ENCODE measurements around the gene HACD2. TPM values are rescaled to one million over a fixed set of nuclear protein-coding genes. Genes with fewer than 3 reads are reported as not detected.

HACD2 gene
- total RNA-seq, 2 experiments from 2014 or later = 12.1 to 13.3 TPM

- Histone ChIP-seq H3K36me3 (ENCODE audit: insufficient read depth, low read length) (no peaks in the 10 kb centered on the region), H3K9me3 (ENCODE audit: control insufficient read depth in 1 of 2, insufficient read depth in 1 of 2, low read length in 2 of 2) (peaks cover 4 to 7% of the 10 kb centered on the region in 2 experiments), H3K27me3 (ENCODE audit: control insufficient read depth in 1 of 2, insufficient read depth in 2 of 2, low read length in 2 of 2) (no peaks in the 10 kb centered on the region), H3K27ac (ENCODE audit: low read depth in 1 of 2, low read length in 2 of 2) (no peak overlapping the region), H3K4me3 (ENCODE audit: low read length) (no peak overlapping the region), H3K4me1 (ENCODE audit: insufficient read depth, low read length) (no peaks in the 10 kb centered on the region)
- Mint-ChIP-seq H3K9me3 (peaks cover 10% of the 10 kb centered on the region), H3K4me1 (ENCODE audit: low read depth) (no peaks in the 10 kb centered on the region), H3K36me3 (ENCODE audit: low read depth) (peaks cover 19% of the 10 kb centered on the region), H3K4me3 (no peak overlapping the region), H3K27me3 (no peaks in the 10 kb centered on the region), H3K27ac (no peak overlapping the region)
- ChIA-PET CTCF (no interaction called here), POLR2A (no interaction called here)
- intact Hi-C loops (cut with DNase I, micrococcal nuclease) = no loop called here
- TF ChIP-seq CTCF (IDR thresholded peaks at IDR 0.05) = no peak
- DNase-seq (no peak), ATAC-seq (ENCODE audit: poor library complexity) (no peak)
Observed at GRCh38 chr3:123595396-123596180, 10.7 kb upstream of the HACD2 start.

GRCh38 chr3:123593381-123593780 is 8.5 kb upstream of the HACD2 start:
- POLR2A ChIA-PET = no interaction called here
- intact Hi-C loops (cut with DNase I, micrococcal nuclease) = no loop called here
- H3K27me3 ChIP-seq (ENCODE audit: control insufficient read depth in 1 of 2, insufficient read depth in 2 of 2, low read length in 2 of 2) = no peaks in the 10 kb centered on the region
- Mint-ChIP-seq H3K4me1 (ENCODE audit: low read depth) (peaks cover 5% of the 10 kb centered on the region), H3K9me3 (peaks cover 13% of the 10 kb centered on the region), H3K36me3 (ENCODE audit: low read depth) (peaks cover 37% of the 10 kb centered on the region), H3K27me3 (no peaks in the 10 kb centered on the region), H3K4me3 (no peak overlapping the region), H3K27ac (no peak overlapping the region)
- TF ChIP-seq CTCF (IDR thresholded peaks at IDR 0.05) = no peak
- no peaks in the 10 kb centered on the region for H3K4me1 ChIP-seq (ENCODE audit: insufficient read depth, low read length)
- H3K9me3 ChIP-seq (ENCODE audit: control insufficient read depth in 1 of 2, insufficient read depth in 1 of 2, low read length in 2 of 2) = peaks cover 10 to 13% of the 10 kb centered on the region in 2 experiments
- no peak overlapping the region for H3K4me3 ChIP-seq (ENCODE audit: low read length)
- no peaks in the 10 kb centered on the region for H3K36me3 ChIP-seq (ENCODE audit: insufficient read depth, low read length)
- CTCF ChIA-PET = no interaction called here
- DNase-seq (no peak), ATAC-seq (ENCODE audit: poor library complexity) (no peak)
- H3K27ac ChIP-seq (ENCODE audit: low read depth in 1 of 2, low read length in 2 of 2) = no peak overlapping the region

GRCh38 chr3:123590685-123591450 is 6.0 kb upstream of the HACD2 start:
- Mint-ChIP-seq H3K4me1 (ENCODE audit: low read depth) (peaks cover 5% of the 10 kb centered on the region), H3K27ac (no peak overlapping the region), H3K9me3 (peaks cover 13% of the 10 kb centered on the region), H3K27me3 (no peaks in the 10 kb centered on the region), H3K4me3 (no peak overlapping the region), H3K36me3 (ENCODE audit: low read depth) (peaks cover 37% of the 10 kb centered on the region)
- no peaks in the 10 kb centered on the region for H3K27me3 ChIP-seq (ENCODE audit: control insufficient read depth in 1 of 2, insufficient read depth in 2 of 2, low read length in 2 of 2)
- intact Hi-C loops (cut with DNase I, micrococcal nuclease) = no loop called here
- DNase-seq = no peak
- H3K4me1 ChIP-seq (ENCODE audit: insufficient read depth, low read length) = peaks cover 7% of the 10 kb centered on the region
- ChIA-PET CTCF (no interaction called here), POLR2A (no interaction called here)
- no peak for ATAC-seq (ENCODE audit: poor library complexity)
- no peak overlapping the region for H3K27ac ChIP-seq (ENCODE audit: low read depth in 1 of 2, low read length in 2 of 2)
- H3K4me3 ChIP-seq (ENCODE audit: low read length) = no peak overlapping the region
- no peak for TF ChIP-seq CTCF (IDR thresholded peaks at IDR 0.05)
- peaks cover 10 to 13% of the 10 kb centered on the region in 2 experiments for H3K9me3 ChIP-seq (ENCODE audit: control insufficient read depth in 1 of 2, insufficient read depth in 1 of 2, low read length in 2 of 2)
- no peaks in the 10 kb centered on the region for H3K36me3 ChIP-seq (ENCODE audit: insufficient read depth, low read length)

All from CD4-positive, alpha-beta T cell (primary cell).